HG03457 (cell line): Measurements from ENCODE around the gene ZFR2.

Source experiments
- ATAC-seq: cut with Tn5 transposase; IDR thresholded peaks from one replicate; pipeline ENCODE4 v1.9.1; 2021; ENCODE audit warnings: moderate number of reproducible peaks; ENCODE audit not compliant: unreplicated experiment

Gene ZFR2

GRCh38 chr19:3792114-3792513 is 76.7 kb downstream of the ZFR2 start:
- no peak for ATAC-seq

- no peak for ATAC-seq
Measured at GRCh38 chr19:3790941-3791340, 77.9 kb downstream of the ZFR2 start.

- ATAC-seq = no peak
Measured at GRCh38 chr19:3790209-3790734, 78.6 kb downstream of the ZFR2 start.

- ATAC-seq = no peak
Measured at GRCh38 chr19:3788996-3789778, 79.7 kb downstream of the ZFR2 start.

GRCh38 chr19:3785938-3786824 is 82.7 kb downstream of the ZFR2 start, which contains the start of gene MATK:
MATK (minus strand) TSS chr19:3786381; CDS start chr19:3785135, 1,246 bp downstream.
- no peak for ATAC-seq

- no peak for ATAC-seq
Measured at GRCh38 chr19:3785451-3785937, 83.3 kb downstream of the ZFR2 start.

GRCh38 chr19:3784607-3785450 is 84.0 kb downstream of the ZFR2 start:
- no peak for ATAC-seq

- ATAC-seq = no peak
Measured at GRCh38 chr19:3783660-3784584, 84.9 kb downstream of the ZFR2 start.

GRCh38 chr19:3782903-3783302 is 85.9 kb downstream of the ZFR2 start:
- ATAC-seq = no peak

GRCh38 chr19:3782330-3782729 is 86.5 kb downstream of the ZFR2 start:
- no peak for ATAC-seq

GRCh38 chr19:3781603-3782002 is 87.2 kb downstream of the ZFR2 start:
- no peak for ATAC-seq

GRCh38 chr19:3780786-3781304 is 88.0 kb downstream of the ZFR2 start:
- no peak for ATAC-seq

- no peak for ATAC-seq
Measured at GRCh38 chr19:3778899-3779723, 89.7 kb downstream of the ZFR2 start.

GRCh38 chr19:3778104-3778867 is 90.6 kb downstream of the ZFR2 start:
- no peak for ATAC-seq

GRCh38 chr19:3776479-3777040 is 92.3 kb downstream of the ZFR2 start:
- ATAC-seq = no peak

- no peak for ATAC-seq
Measured at GRCh38 chr19:3775831-3776230, 93.0 kb downstream of the ZFR2 start.

- no peak for ATAC-seq
Measured at GRCh38 chr19:3775374-3775711, 93.5 kb downstream of the ZFR2 start.
